ENCODE data around the gene TXNDC11. TPM values are rescaled to one million over a fixed set of nuclear protein-coding genes. Genes with fewer than 3 reads are reported as not detected.

Gene TXNDC11
- total and polyA plus RNA-seq, 9 of the 15 experiments (the other 6 are each of a cell fraction or from before 2014, with no cell fraction given): 0.66 to 32.6 (median 26.2) TPM

DNA sequence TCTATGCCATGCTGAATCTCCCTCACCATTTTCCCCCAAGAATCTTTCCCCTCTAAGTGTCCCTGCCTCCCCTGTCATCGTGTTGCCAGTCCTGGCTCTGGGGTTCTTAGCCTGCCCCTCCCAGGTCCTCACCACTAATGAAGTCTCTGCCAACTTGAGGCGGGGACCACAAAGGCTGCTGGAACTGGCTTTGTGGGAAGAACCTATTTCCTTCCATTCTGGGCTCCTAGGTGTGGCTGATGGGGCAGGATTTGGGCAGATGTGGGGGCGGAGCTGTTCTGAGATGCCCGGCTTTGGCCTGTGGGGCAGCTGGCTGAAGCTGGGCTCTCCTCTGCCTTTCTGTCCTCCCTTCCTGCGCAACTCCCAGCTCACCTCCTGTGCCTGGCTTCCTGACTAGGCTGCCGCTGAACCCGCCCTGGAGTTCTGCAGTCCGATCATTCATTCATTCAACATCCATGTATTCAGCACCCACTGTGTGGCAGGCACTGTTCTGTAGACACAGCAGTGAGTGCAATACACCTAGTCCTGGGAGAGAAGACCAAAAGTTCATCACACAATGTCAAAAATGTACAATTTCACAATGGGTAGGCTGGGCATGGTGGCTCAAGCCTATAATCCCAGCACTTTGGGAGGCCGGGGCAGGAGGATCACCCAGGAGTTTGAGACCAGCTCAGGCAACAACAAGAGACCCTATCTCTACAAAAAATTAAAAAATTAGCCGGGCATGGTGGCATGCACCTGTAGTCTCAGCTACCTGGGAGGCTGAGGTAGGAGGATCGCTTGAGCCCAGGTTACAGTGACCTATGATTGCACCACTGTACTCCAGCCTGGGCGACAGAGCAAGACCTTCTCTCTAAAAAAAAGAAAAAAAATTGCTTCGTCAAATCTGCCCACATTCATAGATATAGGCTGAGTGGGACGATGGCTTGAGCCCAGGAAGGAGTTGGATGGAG lies 76.3 kb downstream of the TXNDC11 start:
- Histone ChIP-seq H3K9me1 (ENCODE audit: control insufficient read depth, insufficient read depth, low read length) (no peaks in the 10 kb centered on the region), H3K4me3 (no peak overlapping the region), H3K36me3 (ENCODE audit: control insufficient read depth, insufficient read depth, low read length) (no peaks in the 10 kb centered on the region), H3K27me3 (ENCODE audit: control insufficient read depth in 2 of 2, insufficient read depth in 2 of 2, low read length in 2 of 2) (peaks cover 2 to 37% of the 10 kb centered on the region in 2 experiments; a peak in 3 of 5 replicates), H3K27ac (ENCODE audit: extremely low read depth, low read depth, low read length) (no peak overlapping the region), H4K20me1 (replicated peaks; ENCODE audit: control insufficient read depth, insufficient read depth, low read length) (peaks cover 18% of the 10 kb centered on the region; the same call in 1 of the 2 replicates), H3K4me1 (replicated peaks in 1 of 2; ENCODE audit: control insufficient read depth in 2 of 2, insufficient read depth in 2 of 2, low read length in 2 of 2) (peaks cover 4 to 36% of the 10 kb centered on the region in 2 experiments; a peak in 3 of 5 replicates), H3K4me2 (ENCODE audit: insufficient read depth, low read length) (no peak overlapping the region), H2AFZ (ENCODE audit: low read depth, low read length) (no peak overlapping the region), H3K9me3 (replicated peaks; ENCODE audit: control insufficient read depth, insufficient read depth, low read depth, low read length) (no peaks in the 10 kb centered on the region), H3K79me2 (ENCODE audit: control insufficient read depth, insufficient read depth, low read length) (no peaks in the 10 kb centered on the region), H3K9ac (ENCODE audit: insufficient read depth in 1 of 2, low read depth in 2 of 2, low read length in 2 of 2) (no peak overlapping the region; a peak in 1 of 4 replicates)
- CTCF ChIA-PET (ENCODE audit: low intra/inter-chr PET ratio): no interaction called here
- no peak for DNase-seq (ENCODE audit: extremely low read depth in 1 of 4, low spot score in 3 of 4)
- no TSS peak for BruUV-seq (replicated peaks)
- intact Hi-C loops (cut with micrococcal nuclease): no loop called here
- 29% methylated on average over 13 of the region's 14 CpGs for WGBS (ENCODE audit: insufficient coverage, low coverage, missing lambda C conversion rate)
- in situ Hi-C loops (cut with MboI): loop anchor here (25.0 kb wide), 1 partner anchor 704 kb away; no protein-coding TSS in a partner anchor
- FAIRE-seq: no peak
- ATAC-seq: no peak
- POLR2A ChIA-PET: interaction anchor here (0.6 to 1.1 kb wide), 5 partner anchors 9 to 623 kb away, joined by 3 to 5 read pairs (median 4); no protein-coding TSS in a partner anchor
- TF ChIP-seq NEUROD1 (IDR thresholded peaks at IDR 0.05; ENCODE audit: borderline replicate concordance, low read depth, low read length, partially characterized antibody): no peak
- no peak for TF ChIP-seq BRCA1 (IDR thresholded peaks at IDR 0.05)
- TF ChIP-seq BRCA1 (CRISPR knock-in tag; IDR thresholded peaks at IDR 0.05): no peak
- no peak for TF ChIP-seq KHSRP (IDR thresholded peaks at IDR 0.05)
- no peak for TF ChIP-seq SMARCB1 (IDR thresholded peaks at IDR 0.05; ENCODE audit: insufficient read length, low read depth)
- TF ChIP-seq KLF16 (IDR thresholded peaks at IDR 0.05): no peak
- TF ChIP-seq MTF1 (CRISPR knock-in tag; IDR thresholded peaks at IDR 0.05; ENCODE audit: borderline replicate concordance): no peak
- TF ChIP-seq HMGN3 (IDR thresholded peaks at IDR 0.05; ENCODE audit: borderline replicate concordance, extremely low read depth, insufficient read length, low read depth, low read length): no peak
- TF ChIP-seq, protein P1, sequence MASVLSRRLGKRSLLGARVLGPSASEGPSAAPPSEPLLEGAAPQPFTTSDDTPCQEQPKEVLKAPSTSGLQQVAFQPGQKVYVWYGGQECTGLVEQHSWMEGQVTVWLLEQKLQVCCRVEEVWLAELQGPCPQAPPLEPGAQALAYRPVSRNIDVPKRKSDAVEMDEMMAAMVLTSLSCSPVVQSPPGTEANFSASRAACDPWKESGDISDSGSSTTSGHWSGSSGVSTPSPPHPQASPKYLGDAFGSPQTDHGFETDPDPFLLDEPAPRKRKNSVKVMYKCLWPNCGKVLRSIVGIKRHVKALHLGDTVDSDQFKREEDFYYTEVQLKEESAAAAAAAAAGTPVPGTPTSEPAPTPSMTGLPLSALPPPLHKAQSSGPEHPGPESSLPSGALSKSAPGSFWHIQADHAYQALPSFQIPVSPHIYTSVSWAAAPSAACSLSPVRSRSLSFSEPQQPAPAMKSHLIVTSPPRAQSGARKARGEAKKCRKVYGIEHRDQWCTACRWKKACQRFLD (CRISPR knock-in tag; IDR thresholded peaks at IDR 0.05): no peak
- TF ChIP-seq, protein P2, sequence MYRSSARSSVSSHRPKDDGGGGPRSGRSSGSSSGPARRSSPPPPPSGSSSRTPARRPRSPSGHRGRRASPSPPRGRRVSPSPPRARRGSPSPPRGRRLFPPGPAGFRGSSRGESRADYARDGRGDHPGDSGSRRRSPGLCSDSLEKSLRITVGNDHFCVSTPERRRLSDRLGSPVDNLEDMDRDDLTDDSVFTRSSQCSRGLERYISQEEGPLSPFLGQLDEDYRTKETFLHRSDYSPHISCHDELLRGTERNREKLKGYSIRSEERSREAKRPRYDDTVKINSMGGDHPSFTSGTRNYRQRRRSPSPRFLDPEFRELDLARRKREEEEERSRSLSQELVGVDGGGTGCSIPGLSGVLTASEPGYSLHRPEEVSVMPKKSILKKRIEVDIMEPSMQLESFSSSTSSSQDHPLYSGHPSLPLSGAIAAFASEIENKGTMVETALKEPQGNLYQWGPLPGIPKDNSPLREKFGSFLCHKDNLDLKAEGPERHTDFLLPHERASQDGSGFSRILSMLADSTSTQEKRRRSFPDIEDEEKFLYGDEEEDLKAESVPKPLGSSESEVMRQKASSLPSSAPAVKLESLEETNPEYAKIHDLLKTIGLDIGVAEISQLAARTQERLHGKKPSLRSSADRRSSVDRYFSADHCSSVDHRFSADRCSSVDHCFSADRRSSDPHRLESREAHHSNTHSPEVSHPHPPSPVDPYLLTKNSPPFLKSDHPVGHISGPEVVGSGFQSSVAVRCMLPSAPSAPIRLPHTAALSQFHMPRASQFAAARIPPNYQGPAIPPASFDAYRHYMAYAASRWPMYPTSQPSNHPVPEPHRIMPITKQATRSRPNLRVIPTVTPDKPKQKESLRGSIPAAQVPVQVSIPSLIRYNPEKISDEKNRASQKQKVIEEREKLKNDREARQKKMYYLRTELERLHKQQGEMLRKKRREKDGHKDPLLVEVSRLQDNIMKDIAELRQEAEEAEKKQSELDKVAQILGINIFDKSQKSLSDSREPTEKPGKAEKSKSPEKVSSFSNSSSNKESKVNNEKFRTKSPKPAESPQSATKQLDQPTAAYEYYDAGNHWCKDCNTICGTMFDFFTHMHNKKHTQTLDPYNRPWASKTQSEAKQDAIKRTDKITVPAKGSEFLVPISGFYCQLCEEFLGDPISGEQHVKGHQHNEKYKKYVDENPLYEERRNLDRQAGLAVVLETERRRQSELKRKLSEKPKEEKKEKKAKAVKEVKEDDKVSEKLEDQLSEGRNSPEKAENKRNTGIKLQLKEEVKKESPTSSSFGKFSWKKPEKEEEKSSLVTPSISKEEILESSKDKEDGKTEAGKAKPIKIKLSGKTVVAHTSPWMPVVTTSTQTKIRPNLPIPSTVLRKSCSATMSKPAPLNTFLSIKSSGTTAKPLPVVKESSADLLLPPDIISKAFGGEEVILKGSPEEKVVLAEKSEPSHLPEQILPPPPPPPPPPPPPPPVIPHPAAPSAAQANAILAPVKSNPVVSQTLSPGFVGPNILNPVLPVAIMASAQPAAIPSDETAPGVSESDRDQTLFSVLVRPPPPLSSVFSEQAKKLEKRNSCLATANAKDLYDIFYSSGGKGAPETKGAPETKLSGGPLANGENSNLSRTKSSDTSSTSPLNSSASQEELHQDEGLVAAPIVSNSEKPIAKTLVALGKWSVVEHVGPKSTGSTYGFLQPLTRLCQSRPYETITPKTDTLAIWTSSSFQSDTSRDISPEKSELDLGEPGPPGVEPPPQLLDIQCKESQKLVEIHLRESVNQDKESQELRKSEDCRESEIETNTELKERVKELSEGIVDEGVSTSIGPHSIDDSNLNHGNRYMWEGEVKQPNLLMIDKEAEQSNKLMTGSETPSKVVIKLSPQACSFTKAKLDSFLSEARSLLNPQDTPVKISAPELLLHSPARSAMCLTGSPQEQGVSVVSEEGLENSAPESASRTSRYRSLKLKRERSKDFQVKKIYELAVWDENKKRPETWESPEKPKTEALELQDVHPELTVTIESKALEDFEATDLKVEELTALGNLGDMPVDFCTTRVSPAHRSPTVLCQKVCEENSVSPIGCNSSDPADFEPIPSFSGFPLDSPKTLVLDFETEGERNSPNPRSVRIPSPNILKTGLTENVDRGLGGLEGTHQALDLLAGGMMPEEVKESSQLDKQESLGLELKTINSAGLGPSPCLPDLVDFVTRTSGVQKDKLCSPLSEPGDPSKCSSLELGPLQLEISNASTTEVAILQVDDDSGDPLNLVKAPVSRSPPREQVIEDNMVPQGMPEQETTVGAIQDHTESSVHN (IDR thresholded peaks at IDR 0.05; ENCODE audit: borderline replicate concordance in 1 of 2, low read depth in 1 of 2): no peak
- TF ChIP-seq FUS (optimal IDR thresholded peaks at IDR 0.05; ENCODE audit: low read depth, low read length): no peak
